IMR-90 (cell line): ENCODE data around the gene CASP2. TPM values are rescaled to one million over a fixed set of nuclear protein-coding genes. Genes with fewer than 3 reads are reported as not detected.

Experiments used
- ATAC-seq: fragments of 200-7000 bp; cut with Tn5 transposase; 2 replicates; pipeline ENCODE4 v1.9.1; 2020; ENCODE audit warnings: low read depth, mild to moderate bottlenecking, moderate library complexity
- BruUV-seq: library from RNA; stranded (reverse); fragments of 400-500 nt; replicated peaks from 2 replicates; lab custom pipeline; 2021; lab: Mats Ljungman, UMichigan
- CTCF ChIA-PET: fragments of 300-600 bp; formaldehyde crosslinking; extraction: SDS; loops from one replicate; lab custom pipeline; 2021; ENCODE audit warnings: antibody characterized with exemption; lab: Yijun Ruan, JAX
- POLR2A ChIA-PET: fragments of 300-600 bp; sonication (Branson Sonifier 250); formaldehyde crosslinking; loops from one replicate; lab custom pipeline; 2022; ENCODE audit warnings: antibody characterized with exemption; ENCODE audit not compliant: unreplicated experiment; lab: Charles Lee
- DNase-seq: peaks from one replicate; pipeline ENCODE4 v3.0.0; 2013
- H2AFZ ChIP-seq: replicated peaks from 2 replicates; pipeline ENCODE3; 2013; ENCODE audit warnings: low read length, mild to moderate bottlenecking; ENCODE audit not compliant: poor library complexity
- H2AK5ac ChIP-seq: 2 replicates; pipeline ENCODE4 v1.6.1; 2013; ENCODE audit warnings: low read depth, low read length, inconsistent platforms
- H2AK9ac ChIP-seq: replicated peaks from 2 replicates; pipeline ENCODE3; 2013; ENCODE audit warnings: mild to moderate bottlenecking, low read depth, low read length, moderate library complexity; ENCODE audit not compliant: poor library complexity
- H2BK120ac ChIP-seq: 2 replicates; pipeline ENCODE4 v1.6.1; 2013; ENCODE audit warnings: low read depth, low read length, inconsistent platforms
- H2BK15ac ChIP-seq: 3 replicates; pipeline ENCODE4 v1.6.1; 2013; ENCODE audit warnings: low read depth, low read length, inconsistent platforms
- H2BK20ac ChIP-seq: 2 replicates; pipeline ENCODE4 v1.6.1; 2013; ENCODE audit warnings: low read depth, mild to moderate bottlenecking, inconsistent platforms, low read length, moderate library complexity
- H2BK5ac ChIP-seq: 2 replicates; pipeline ENCODE4 v1.6.1; 2013; ENCODE audit warnings: mild to moderate bottlenecking, low read depth, low read length, inconsistent platforms; ENCODE audit not compliant: poor library complexity, severe bottlenecking
- H3K14ac ChIP-seq: replicated peaks from 2 replicates; pipeline ENCODE4 v1.6.1; 2013; ENCODE audit warnings: low read depth, low read length, inconsistent platforms
- H3K18ac ChIP-seq: 2 replicates; pipeline ENCODE4 v1.6.1; 2013; ENCODE audit warnings: low read depth, low read length, control low read depth
- H3K23ac ChIP-seq: 2 replicates; pipeline ENCODE4 v1.6.1; 2013; ENCODE audit warnings: low read depth, low read length, inconsistent platforms
- H3K27ac ChIP-seq: 2 replicates; pipeline ENCODE4 v1.5.1; 2013; ENCODE audit warnings: mild to moderate bottlenecking, control low read depth, low read length; ENCODE audit not compliant: insufficient read depth
- H3K27me3 ChIP-seq: 2 replicates; pipeline ENCODE4 v1.6.1; 2013; ENCODE audit warnings: low read length; ENCODE audit not compliant: control insufficient read depth, insufficient read depth
- H3K36me3 ChIP-seq: 2 replicates; pipeline ENCODE4 v1.6.1; 2013; ENCODE audit warnings: low read length, mixed read lengths; ENCODE audit not compliant: control insufficient read depth, insufficient read depth
- H3K4ac ChIP-seq: 2 replicates; pipeline ENCODE4 v1.6.1; 2013; ENCODE audit warnings: low read depth, low read length, inconsistent platforms
- H3K4me1 ChIP-seq: 2 replicates; pipeline ENCODE4 v1.6.1; 2013; ENCODE audit warnings: low read length, mixed read lengths; ENCODE audit not compliant: control insufficient read depth, insufficient read depth
- H3K4me2 ChIP-seq: 2 replicates; pipeline ENCODE4 v1.6.1; 2013; ENCODE audit warnings: low read depth, mild to moderate bottlenecking, control low read depth, low read length, moderate library complexity
- H3K4me3 ChIP-seq: 2 replicates; pipeline ENCODE4 v1.5.1; 2013; ENCODE audit warnings: low read depth, mild to moderate bottlenecking, control low read depth, low read length, moderate library complexity; ENCODE audit not compliant: insufficient read depth
- H3K56ac ChIP-seq: 2 replicates; pipeline ENCODE4 v1.6.1; 2013; ENCODE audit warnings: low read length, inconsistent platforms; ENCODE audit not compliant: insufficient read depth; ENCODE audit errors: extremely low read depth
- H3K79me1 ChIP-seq, 2 experiments: 2 replicates each; pipeline ENCODE4 v1.6.1; 2013; ENCODE audit warnings: low read length in 2 of 2, inconsistent platforms in 1 of 2, low read depth in 1 of 2
- H3K9ac ChIP-seq: 2 replicates; pipeline ENCODE4 v1.6.1; 2013; ENCODE audit warnings: low read depth, low read length, control low read depth
- H3K9me1 ChIP-seq: 2 replicates; pipeline ENCODE4 v1.6.1; 2013; ENCODE audit warnings: low read length, inconsistent platforms; ENCODE audit not compliant: insufficient read depth
- H3K9me3 ChIP-seq: 2 replicates; pipeline ENCODE4 v1.6.1; 2013; ENCODE audit warnings: low read length; ENCODE audit not compliant: control insufficient read depth, insufficient read depth
- H4K20me1 ChIP-seq: 2 replicates; pipeline ENCODE4 v1.6.1; 2013; ENCODE audit warnings: low read length, inconsistent platforms; ENCODE audit not compliant: insufficient read depth
- H4K5ac ChIP-seq: 2 replicates; pipeline ENCODE4 v1.6.1; 2013; ENCODE audit warnings: mild to moderate bottlenecking, low read depth, low read length, control low read depth
- H4K8ac ChIP-seq, 2 experiments: 2 replicates each; pipeline ENCODE4 v1.6.1; 2013; ENCODE audit warnings: low read depth in 2 of 2, low read length in 2 of 2, control low read depth in 1 of 2, inconsistent platforms in 1 of 2
- H4K91ac ChIP-seq: 2 replicates; pipeline ENCODE4 v1.6.1; 2013; ENCODE audit warnings: low read depth, low read length, inconsistent platforms; ENCODE audit not compliant: insufficient read depth
- BHLHE40 ChIP-seq: fragments of 150-350 bp; IDR thresholded peaks from 2 replicates; pipeline ENCODE4 v1.6.1; 2016; ENCODE audit warnings: mild to moderate bottlenecking, low read depth, low read length
- CEBPB ChIP-seq: IDR thresholded peaks from 2 replicates; pipeline ENCODE4 v1.6.1; 2012; ENCODE audit warnings: low read depth, low read length, improper control_type of control experiment
- CHD1 ChIP-seq: IDR thresholded peaks from 2 replicates; pipeline ENCODE4 v1.6.1; 2012; ENCODE audit warnings: low read depth, low read length, improper control_type of control experiment
- FOS ChIP-seq: fragments of 150-350 bp; IDR thresholded peaks from 2 replicates; pipeline ENCODE4 v1.6.1; 2016; ENCODE audit warnings: low read depth, low read length
- MAFK ChIP-seq: IDR thresholded peaks from 2 replicates; pipeline ENCODE4 v1.6.1; 2012; ENCODE audit warnings: low read depth, low read length, improper control_type of control experiment
- MAZ ChIP-seq: IDR thresholded peaks from 2 replicates; pipeline ENCODE4 v1.6.1; 2012; ENCODE audit warnings: low read depth, mild to moderate bottlenecking, low read length, improper control_type of control experiment, moderate library complexity, borderline replicate concordance
- NFE2L2 ChIP-seq: fragments of 150-350 bp; IDR thresholded peaks from 2 replicates; pipeline ENCODE4 v1.6.1; 2016; ENCODE audit warnings: low read depth, mild to moderate bottlenecking, low read length
- POLR2A ChIP-seq: IDR thresholded peaks from 2 replicates; pipeline ENCODE4 v1.6.1; 2012; ENCODE audit warnings: mild to moderate bottlenecking, low read depth, low read length
- RAD21 ChIP-seq: IDR thresholded peaks from 2 replicates; pipeline ENCODE4 v1.6.1; 2012; ENCODE audit warnings: low read length, improper control_type of control experiment
- RFX5 ChIP-seq: IDR thresholded peaks from 2 replicates; pipeline ENCODE4 v1.8.0; 2012; ENCODE audit warnings: low read depth, mild to moderate bottlenecking, low read length, moderate library complexity
- SMC3 ChIP-seq: fragments of 150-350 bp; IDR thresholded peaks from 2 replicates; pipeline ENCODE4 v1.6.1; 2016; ENCODE audit warnings: low read depth, mild to moderate bottlenecking, antibody characterized with exemption, low read length, moderate library complexity
- WGBS, 2 experiments: methylation state at CpG; one replicate each; pipeline versions ENCODE4 v1.1.5 to v1.1.7; 2013; ENCODE audit warnings: missing lambda C conversion rate in 2 of 2; ENCODE audit not compliant: insufficient read length in 1 of 2; ENCODE audit errors: extremely low coverage in 2 of 2; 5-methylcytosine and 5-hydroxymethylcytosine counted together
- dilution Hi-C: fragments of 300-500 bp; cut with HindIII; formaldehyde crosslinking; loops from one replicate; pipeline ENCODE4 v1.14.3; 2018; ENCODE audit warnings: low sequenced_read_pairs; ENCODE audit not compliant: unreplicated experiment
- in situ Hi-C: fragments of 300-500 bp; cut with MboI; formaldehyde crosslinking; loops from 3 replicates; pipeline ENCODE4 v1.14.3; 2019; ENCODE audit warnings: low sequenced_read_pairs, inconsistent platforms, mixed read lengths
- intact Hi-C: fragments of 100-400 bp; cut with micrococcal nuclease; formaldehyde crosslinking; loops from 2 replicates; pipeline ENCODE4 v1.10.0; 2022
- polyA plus RNA-seq, 3 experiments: library from polyadenylated mRNA; depleted of rRNA; stranded (reverse); fragments of >200 nt; gene quantifications; 2 replicates each; pipeline ENCODE4 v1.2.3, GENCODE V29; 2012; ENCODE audit warnings: low replicate concordance in 1 of 3
- total RNA-seq: library from RNA; depleted of rRNA; stranded (reverse); fragments of >200 nt; gene quantifications from 2 replicates; pipeline ENCODE4 v1.2.3, GENCODE V29; 2012
- TF ChIP-seq, protein P1 (sequence below): fragments of 150-350 bp; IDR thresholded peaks from 2 replicates; pipeline ENCODE4 v1.6.1; 2016; ENCODE audit warnings: low read depth, mild to moderate bottlenecking, low read length, moderate library complexity, borderline replicate concordance
- TF ChIP-seq, protein P2 (sequence below): fragments of 150-350 bp; IDR thresholded peaks from 2 replicates; pipeline ENCODE4 v1.6.1; 2017; ENCODE audit warnings: mild to moderate bottlenecking, antibody characterized with exemption, low read length, low read depth
- TF ChIP-seq, protein P3 (sequence below): conservative IDR thresholded peaks from 2 replicates; pipeline ENCODE4 v1.5.1; 2012; ENCODE audit warnings: mild to moderate bottlenecking, low read depth, low read length, improper control_type of control experiment

Gene CASP2
- total and polyA plus RNA-seq, 2 of the 4 experiments (the other 2 are of a cell fraction), result 15.4 to 25.6 TPM

DNA sequence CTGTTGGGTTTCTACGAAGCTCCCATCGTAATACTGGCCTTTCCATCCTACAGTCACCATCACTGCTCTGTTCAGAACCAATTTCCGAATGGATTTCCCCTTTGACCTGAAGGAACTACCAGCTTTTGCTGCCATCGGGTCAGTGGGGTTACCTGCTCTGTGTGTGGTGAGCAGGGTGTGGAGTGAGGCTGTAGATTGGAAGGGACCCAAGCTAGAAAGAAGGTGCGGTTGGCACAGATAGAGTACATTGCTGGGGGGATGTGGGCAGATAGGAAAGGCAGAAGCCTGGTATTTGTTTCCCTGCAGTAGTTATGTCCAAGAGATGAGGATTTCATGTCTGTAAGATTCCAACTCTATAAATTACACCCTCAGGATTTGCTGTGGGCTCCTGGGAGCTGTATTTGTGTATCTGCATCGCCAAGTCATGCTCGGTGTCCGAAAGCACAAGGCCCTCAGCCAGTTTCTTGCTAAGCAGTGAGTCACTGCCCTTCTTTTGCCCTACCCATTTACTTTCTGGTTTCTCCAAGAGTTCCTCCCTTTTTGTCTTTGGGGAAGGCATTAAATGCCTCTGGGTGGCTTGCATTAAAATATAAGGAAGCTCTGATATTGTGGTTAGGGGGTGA, 43.1 kb downstream of the CASP2 start:
- Histone ChIP-seq H3K9ac (no peak overlapping the region), H3K9me1 (no peaks in the 10 kb centered on the region), H3K4ac (peak overlapping the region; percentile 23; the same call in 1 of the 2 replicates), H3K27ac (peak overlapping the region; percentile 54; the same call in 1 of the 2 replicates), H4K91ac (no peak overlapping the region), H4K5ac (peak overlapping the region; percentile 42), H3K79me1 (no peaks in the 10 kb centered on the region), H2BK15ac (no peak overlapping the region), H3K18ac (peak overlapping the region; percentile 67), H4K8ac (peak overlapping the region in 1 of 2 experiments; percentile 37; a peak in 1 of 4 replicates), H3K4me3 (no peak overlapping the region), H3K23ac (no peak overlapping the region), H4K20me1 (no peaks in the 10 kb centered on the region), H3K9me3 (no peaks in the 10 kb centered on the region), H2BK5ac (peak overlapping the region; percentile 4), H3K14ac (0 out of 2 replicates have a peak overlapping the region, but pooled peaks have one; percentile 17), H2AK5ac (peak overlapping the region; percentile 9; the same call in 1 of the 2 replicates), H3K27me3 (no peaks in the 10 kb centered on the region), H3K4me2 (peak overlapping the region; percentile 22; the same call in 1 of the 2 replicates), H2BK20ac (peak overlapping the region; percentile 4; the same call in 1 of the 2 replicates), H2BK120ac (peak overlapping the region; percentile 33; the same call in 1 of the 2 replicates), H3K36me3 (no peaks in the 10 kb centered on the region), H2AK9ac (peak overlapping the region; percentile 79), H2AFZ (peak overlapping the region; percentile 25), H3K4me1 (peaks cover 8% of the 10 kb centered on the region), H3K56ac (no peak overlapping the region)
- in situ Hi-C loops, result no loop called here
- POLR2A ChIA-PET, result no interaction called here
- ATAC-seq, result peak; percentile 97
- CTCF ChIA-PET, result interaction anchor here (0.7 kb wide), 1 partner anchor 10 kb away, joined by 3 read pairs; no protein-coding TSS in a partner anchor
- TF ChIP-seq, protein P1, sequence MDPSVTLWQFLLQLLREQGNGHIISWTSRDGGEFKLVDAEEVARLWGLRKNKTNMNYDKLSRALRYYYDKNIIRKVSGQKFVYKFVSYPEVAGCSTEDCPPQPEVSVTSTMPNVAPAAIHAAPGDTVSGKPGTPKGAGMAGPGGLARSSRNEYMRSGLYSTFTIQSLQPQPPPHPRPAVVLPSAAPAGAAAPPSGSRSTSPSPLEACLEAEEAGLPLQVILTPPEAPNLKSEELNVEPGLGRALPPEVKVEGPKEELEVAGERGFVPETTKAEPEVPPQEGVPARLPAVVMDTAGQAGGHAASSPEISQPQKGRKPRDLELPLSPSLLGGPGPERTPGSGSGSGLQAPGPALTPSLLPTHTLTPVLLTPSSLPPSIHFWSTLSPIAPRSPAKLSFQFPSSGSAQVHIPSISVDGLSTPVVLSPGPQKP, result no peak
- TF ChIP-seq FOS (peak; percentile 72; the same call in 1 of the 2 replicates), RAD21 (no peak), POLR2A (no peak), MAZ (no peak), CEBPB (no peak), SMC3 (no peak), RFX5 (no peak), NFE2L2 (peak; percentile 86), CHD1 (no peak), MAFK (peak; percentile 6; the same call in 1 of the 2 replicates), BHLHE40 (no peak)
- TF ChIP-seq, protein P2, sequence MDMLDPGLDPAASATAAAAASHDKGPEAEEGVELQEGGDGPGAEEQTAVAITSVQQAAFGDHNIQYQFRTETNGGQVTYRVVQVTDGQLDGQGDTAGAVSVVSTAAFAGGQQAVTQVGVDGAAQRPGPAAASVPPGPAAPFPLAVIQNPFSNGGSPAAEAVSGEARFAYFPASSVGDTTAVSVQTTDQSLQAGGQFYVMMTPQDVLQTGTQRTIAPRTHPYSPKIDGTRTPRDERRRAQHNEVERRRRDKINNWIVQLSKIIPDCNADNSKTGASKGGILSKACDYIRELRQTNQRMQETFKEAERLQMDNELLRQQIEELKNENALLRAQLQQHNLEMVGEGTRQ, result no peak
- TF ChIP-seq, protein P3, sequence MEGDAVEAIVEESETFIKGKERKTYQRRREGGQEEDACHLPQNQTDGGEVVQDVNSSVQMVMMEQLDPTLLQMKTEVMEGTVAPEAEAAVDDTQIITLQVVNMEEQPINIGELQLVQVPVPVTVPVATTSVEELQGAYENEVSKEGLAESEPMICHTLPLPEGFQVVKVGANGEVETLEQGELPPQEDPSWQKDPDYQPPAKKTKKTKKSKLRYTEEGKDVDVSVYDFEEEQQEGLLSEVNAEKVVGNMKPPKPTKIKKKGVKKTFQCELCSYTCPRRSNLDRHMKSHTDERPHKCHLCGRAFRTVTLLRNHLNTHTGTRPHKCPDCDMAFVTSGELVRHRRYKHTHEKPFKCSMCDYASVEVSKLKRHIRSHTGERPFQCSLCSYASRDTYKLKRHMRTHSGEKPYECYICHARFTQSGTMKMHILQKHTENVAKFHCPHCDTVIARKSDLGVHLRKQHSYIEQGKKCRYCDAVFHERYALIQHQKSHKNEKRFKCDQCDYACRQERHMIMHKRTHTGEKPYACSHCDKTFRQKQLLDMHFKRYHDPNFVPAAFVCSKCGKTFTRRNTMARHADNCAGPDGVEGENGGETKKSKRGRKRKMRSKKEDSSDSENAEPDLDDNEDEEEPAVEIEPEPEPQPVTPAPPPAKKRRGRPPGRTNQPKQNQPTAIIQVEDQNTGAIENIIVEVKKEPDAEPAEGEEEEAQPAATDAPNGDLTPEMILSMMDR, result no peak
- BruUV-seq, result no TSS peak
- intact Hi-C loops, result no loop called here
- dilution Hi-C loops, result no loop called here
- 80% methylated on average over 1 of the region's 8 CpGs; no CpG with 5 or more reads in 1 of the 2 experiments for WGBS, 2 experiments
- DNase-seq, result peak; percentile 96
